Measurements from ENCODE around the gene RASGEF1B.

- TF ChIP-seq, protein P1, sequence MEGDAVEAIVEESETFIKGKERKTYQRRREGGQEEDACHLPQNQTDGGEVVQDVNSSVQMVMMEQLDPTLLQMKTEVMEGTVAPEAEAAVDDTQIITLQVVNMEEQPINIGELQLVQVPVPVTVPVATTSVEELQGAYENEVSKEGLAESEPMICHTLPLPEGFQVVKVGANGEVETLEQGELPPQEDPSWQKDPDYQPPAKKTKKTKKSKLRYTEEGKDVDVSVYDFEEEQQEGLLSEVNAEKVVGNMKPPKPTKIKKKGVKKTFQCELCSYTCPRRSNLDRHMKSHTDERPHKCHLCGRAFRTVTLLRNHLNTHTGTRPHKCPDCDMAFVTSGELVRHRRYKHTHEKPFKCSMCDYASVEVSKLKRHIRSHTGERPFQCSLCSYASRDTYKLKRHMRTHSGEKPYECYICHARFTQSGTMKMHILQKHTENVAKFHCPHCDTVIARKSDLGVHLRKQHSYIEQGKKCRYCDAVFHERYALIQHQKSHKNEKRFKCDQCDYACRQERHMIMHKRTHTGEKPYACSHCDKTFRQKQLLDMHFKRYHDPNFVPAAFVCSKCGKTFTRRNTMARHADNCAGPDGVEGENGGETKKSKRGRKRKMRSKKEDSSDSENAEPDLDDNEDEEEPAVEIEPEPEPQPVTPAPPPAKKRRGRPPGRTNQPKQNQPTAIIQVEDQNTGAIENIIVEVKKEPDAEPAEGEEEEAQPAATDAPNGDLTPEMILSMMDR (conservative IDR thresholded peaks at IDR 0.05; ENCODE audit: low read depth, low read length) = no peak
- no peak for TF ChIP-seq EZH2 (IDR thresholded peaks at IDR 0.05; ENCODE audit: borderline replicate concordance, low read depth, low read length, poor library complexity, severe bottlenecking)
Observed at GRCh38 chr4:81486502-81486901, 14.8 kb upstream of the RASGEF1B start.
